B cell (primary cell): ENCODE data around the gene ISM1.

Experiments used
- EZH2 ChIP-seq: IDR thresholded peaks from 2 replicates; pipeline ENCODE4 v1.6.1; 2012; ENCODE audit warnings: borderline replicate concordance, low read depth, mild to moderate bottlenecking, moderate library complexity, low read length; ENCODE audit not compliant: insufficient read depth, poor library complexity, severe bottlenecking
- TF ChIP-seq, protein P1 (sequence below): fragments of 200-600 bp; IDR thresholded peaks from one replicate; pipeline ENCODE4 v1.8.0; 2022; ENCODE audit warnings: antibody characterized with exemption, mild to moderate bottlenecking

DNA sequence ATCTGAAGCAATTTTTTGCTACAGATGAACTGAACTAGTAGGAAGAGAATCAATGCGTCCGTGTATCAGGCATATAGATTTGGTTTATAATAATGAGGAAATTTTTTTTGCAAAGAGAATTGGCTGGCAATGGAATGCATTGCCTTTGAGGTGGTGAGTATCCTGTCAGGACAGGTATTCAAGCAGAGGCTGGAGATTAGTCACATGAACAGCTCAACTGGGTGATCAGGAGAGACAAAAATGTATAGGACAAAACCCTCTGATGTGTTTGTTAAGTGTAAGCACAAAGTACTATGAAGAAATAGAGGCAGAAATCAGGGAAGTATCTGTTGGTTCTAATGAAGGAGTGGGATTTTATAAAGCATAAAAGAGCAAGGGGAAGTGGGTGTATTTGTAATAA, 80.5 kb downstream of the ISM1 start:
- TF ChIP-seq, protein P1, sequence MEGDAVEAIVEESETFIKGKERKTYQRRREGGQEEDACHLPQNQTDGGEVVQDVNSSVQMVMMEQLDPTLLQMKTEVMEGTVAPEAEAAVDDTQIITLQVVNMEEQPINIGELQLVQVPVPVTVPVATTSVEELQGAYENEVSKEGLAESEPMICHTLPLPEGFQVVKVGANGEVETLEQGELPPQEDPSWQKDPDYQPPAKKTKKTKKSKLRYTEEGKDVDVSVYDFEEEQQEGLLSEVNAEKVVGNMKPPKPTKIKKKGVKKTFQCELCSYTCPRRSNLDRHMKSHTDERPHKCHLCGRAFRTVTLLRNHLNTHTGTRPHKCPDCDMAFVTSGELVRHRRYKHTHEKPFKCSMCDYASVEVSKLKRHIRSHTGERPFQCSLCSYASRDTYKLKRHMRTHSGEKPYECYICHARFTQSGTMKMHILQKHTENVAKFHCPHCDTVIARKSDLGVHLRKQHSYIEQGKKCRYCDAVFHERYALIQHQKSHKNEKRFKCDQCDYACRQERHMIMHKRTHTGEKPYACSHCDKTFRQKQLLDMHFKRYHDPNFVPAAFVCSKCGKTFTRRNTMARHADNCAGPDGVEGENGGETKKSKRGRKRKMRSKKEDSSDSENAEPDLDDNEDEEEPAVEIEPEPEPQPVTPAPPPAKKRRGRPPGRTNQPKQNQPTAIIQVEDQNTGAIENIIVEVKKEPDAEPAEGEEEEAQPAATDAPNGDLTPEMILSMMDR = no peak
- TF ChIP-seq EZH2 = no peak
